Neural progenitor cell (in vitro differentiated cells): ENCODE results near the gene BRSK2. TPM values are rescaled to one million over a fixed set of nuclear protein-coding genes. Genes with fewer than 3 reads are reported as not detected.

ENCODE experiments used
- DNase-seq: peaks from one replicate; pipeline ENCODE4 v3.0.0-alpha.2; 2016; ENCODE audit warnings: low spot score
- H2AFZ ChIP-seq: fragments of 200-600 bp; sonication (generic); replicated peaks from 2 replicates; pipeline ENCODE4 v1.6.1; 2016; ENCODE audit warnings: antibody characterized with exemption
- H3F3A ChIP-seq: fragments of 200-600 bp; sonication (generic); 2 replicates; pipeline ENCODE4 v1.6.1; 2016; ENCODE audit warnings: antibody characterized with exemption, low read depth
- H3K27ac ChIP-seq: fragments of 200-600 bp; sonication (generic); 2 replicates; pipeline ENCODE4 v1.5.1; 2016; ENCODE audit warnings: mild to moderate bottlenecking
- H3K27me3 ChIP-seq: fragments of 200-600 bp; sonication (generic); 2 replicates; pipeline ENCODE4 v1.6.1; 2016; ENCODE audit warnings: mild to moderate bottlenecking, moderate library complexity
- H3K36me3 ChIP-seq: fragments of 200-600 bp; sonication (generic); 2 replicates; pipeline ENCODE4 v1.5.1; 2016
- H3K4me1 ChIP-seq: fragments of 200-600 bp; sonication (generic); 2 replicates; pipeline ENCODE4 v1.6.1; 2016; ENCODE audit warnings: mixed run types
- H3K4me2 ChIP-seq: fragments of 200-600 bp; sonication (generic); 2 replicates; pipeline ENCODE4 v1.6.1; 2016
- H3K4me3 ChIP-seq: fragments of 200-600 bp; sonication (generic); 2 replicates; pipeline ENCODE4 v1.5.1; 2016
- H3K79me2 ChIP-seq: fragments of 200-600 bp; sonication (generic); 2 replicates; pipeline ENCODE4 v1.6.1; 2016; ENCODE audit warnings: low read depth
- H3K9ac ChIP-seq: fragments of 200-600 bp; sonication (generic); 2 replicates; pipeline ENCODE4 v1.6.1; 2016
- H3K9me3 ChIP-seq: fragments of 200-600 bp; sonication (generic); 2 replicates; pipeline ENCODE4 v1.5.1; 2016; ENCODE audit warnings: low read depth
- H4K20me1 ChIP-seq: fragments of 200-600 bp; sonication (generic); 2 replicates; pipeline ENCODE4 v1.6.1; 2016; ENCODE audit warnings: low read depth
- H3K27ac Mint-ChIP-seq: 3 replicates; pipeline ENCODE4 v1.8.0; 2021; ENCODE audit warnings: mixed read lengths
- H3K27me3 Mint-ChIP-seq: 2 replicates; pipeline ENCODE4 v1.8.0; 2022; ENCODE audit warnings: low read depth, mild to moderate bottlenecking, inconsistent platforms, moderate library complexity, mixed read lengths; ENCODE audit not compliant: insufficient read depth
- H3K36me3 Mint-ChIP-seq: 3 replicates; pipeline ENCODE4 v1.8.0; 2021; ENCODE audit warnings: mixed read lengths
- H3K4me1 Mint-ChIP-seq: 3 replicates; pipeline ENCODE4 v1.8.0; 2021; ENCODE audit warnings: mixed read lengths
- H3K4me3 Mint-ChIP-seq: 3 replicates; pipeline ENCODE4 v1.8.0; 2021; ENCODE audit warnings: mild to moderate bottlenecking, moderate library complexity, mixed read lengths
- H3K9me3 Mint-ChIP-seq: 3 replicates; pipeline ENCODE4 v1.8.0; 2020; ENCODE audit warnings: mixed read lengths
- EZH2 ChIP-seq: fragments of 200-600 bp; sonication (generic); IDR thresholded peaks from 2 replicates; pipeline ENCODE4 v1.6.1; 2017; ENCODE audit warnings: antibody characterized with exemption, mild to moderate bottlenecking, moderate library complexity
- EZH2phosphoT487 ChIP-seq: fragments of 200-600 bp; sonication (generic); IDR thresholded peaks from 2 replicates; pipeline ENCODE4 v1.6.1; 2017; ENCODE audit warnings: antibody characterized with exemption
- total RNA-seq: library from RNA; depleted of rRNA; stranded (reverse); fragments of >200 nt; gene quantifications from 2 replicates; pipeline ENCODE4 v1.2.3, GENCODE V29; 2015; ENCODE audit warnings: low replicate concordance
- TF ChIP-seq, protein P1 (sequence below): fragments of 200-600 bp; sonication (generic); IDR thresholded peaks from 2 replicates; pipeline ENCODE4 v1.5.1; 2017; ENCODE audit warnings: antibody characterized with exemption, mild to moderate bottlenecking

BRSK2 gene
- total RNA-seq, 1 donor from 2014 or later, result 8.2 TPM

DNA sequence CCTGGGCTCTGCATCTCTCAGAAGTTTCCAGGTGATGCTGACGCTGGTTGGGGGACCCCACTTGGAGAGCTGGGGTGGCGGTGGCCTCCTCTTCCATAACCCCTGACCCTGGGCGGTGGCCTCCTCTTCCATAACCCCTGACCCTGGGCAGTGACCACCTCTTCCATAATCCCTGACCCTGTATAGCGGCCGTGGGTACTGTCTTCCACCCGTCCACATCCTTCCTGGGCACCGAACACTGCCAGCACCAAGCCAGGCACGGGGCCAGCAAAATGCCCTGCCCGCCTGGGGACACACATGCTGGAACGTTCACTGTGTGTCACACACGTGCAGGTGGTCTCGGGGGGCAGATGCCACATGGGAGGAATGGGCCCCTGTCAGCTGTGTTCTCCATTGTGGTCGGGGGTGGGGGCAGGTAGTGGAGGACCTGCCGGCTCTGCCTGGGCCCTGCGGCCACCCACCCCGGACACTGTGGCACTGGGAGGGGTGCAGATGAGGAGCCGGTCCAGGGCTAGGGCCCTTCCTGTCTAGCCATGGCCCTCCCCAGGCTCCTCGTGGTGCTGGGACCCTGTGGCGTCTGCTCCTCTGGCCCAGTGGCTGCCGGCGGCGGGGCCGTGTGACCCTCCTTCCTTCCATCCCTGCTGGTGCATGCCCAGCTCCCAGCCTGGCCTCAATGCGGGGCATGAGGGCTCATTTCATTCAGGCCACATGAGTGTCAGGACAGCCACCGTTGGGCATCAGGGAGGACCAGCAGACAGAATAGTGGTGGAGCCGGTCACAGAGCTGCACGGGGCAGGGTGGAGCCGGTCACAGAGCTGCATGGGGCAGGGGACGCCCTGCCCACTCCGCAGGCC is 10.8 kb downstream of the BRSK2 start:
- Histone ChIP-seq H3K4me3 (no peak overlapping the region), H3K4me2 (no peak overlapping the region), H3F3A (no peaks in the 10 kb centered on the region), H3K4me1 (no peaks in the 10 kb centered on the region), H3K9ac (no peak overlapping the region), H2AFZ (no peak overlapping the region), H3K79me2 (no peaks in the 10 kb centered on the region), H3K27me3 (no peaks in the 10 kb centered on the region), H3K27ac (no peak overlapping the region), H3K9me3 (no peaks in the 10 kb centered on the region), H3K36me3 (no peaks in the 10 kb centered on the region), H4K20me1 (peaks cover 90% of the 10 kb centered on the region)
- Mint-ChIP-seq H3K27me3 (peaks cover 2% of the 10 kb centered on the region), H3K4me1 (peaks cover 12% of the 10 kb centered on the region), H3K4me3 (no peak overlapping the region), H3K9me3 (no peaks in the 10 kb centered on the region), H3K36me3 (no peaks in the 10 kb centered on the region), H3K27ac (no peak overlapping the region)
- TF ChIP-seq, protein P1, sequence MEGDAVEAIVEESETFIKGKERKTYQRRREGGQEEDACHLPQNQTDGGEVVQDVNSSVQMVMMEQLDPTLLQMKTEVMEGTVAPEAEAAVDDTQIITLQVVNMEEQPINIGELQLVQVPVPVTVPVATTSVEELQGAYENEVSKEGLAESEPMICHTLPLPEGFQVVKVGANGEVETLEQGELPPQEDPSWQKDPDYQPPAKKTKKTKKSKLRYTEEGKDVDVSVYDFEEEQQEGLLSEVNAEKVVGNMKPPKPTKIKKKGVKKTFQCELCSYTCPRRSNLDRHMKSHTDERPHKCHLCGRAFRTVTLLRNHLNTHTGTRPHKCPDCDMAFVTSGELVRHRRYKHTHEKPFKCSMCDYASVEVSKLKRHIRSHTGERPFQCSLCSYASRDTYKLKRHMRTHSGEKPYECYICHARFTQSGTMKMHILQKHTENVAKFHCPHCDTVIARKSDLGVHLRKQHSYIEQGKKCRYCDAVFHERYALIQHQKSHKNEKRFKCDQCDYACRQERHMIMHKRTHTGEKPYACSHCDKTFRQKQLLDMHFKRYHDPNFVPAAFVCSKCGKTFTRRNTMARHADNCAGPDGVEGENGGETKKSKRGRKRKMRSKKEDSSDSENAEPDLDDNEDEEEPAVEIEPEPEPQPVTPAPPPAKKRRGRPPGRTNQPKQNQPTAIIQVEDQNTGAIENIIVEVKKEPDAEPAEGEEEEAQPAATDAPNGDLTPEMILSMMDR, result no peak
- TF ChIP-seq EZH2, result no peak
- no peak for TF ChIP-seq EZH2phosphoT487
- DNase-seq, result no peak

DNA sequence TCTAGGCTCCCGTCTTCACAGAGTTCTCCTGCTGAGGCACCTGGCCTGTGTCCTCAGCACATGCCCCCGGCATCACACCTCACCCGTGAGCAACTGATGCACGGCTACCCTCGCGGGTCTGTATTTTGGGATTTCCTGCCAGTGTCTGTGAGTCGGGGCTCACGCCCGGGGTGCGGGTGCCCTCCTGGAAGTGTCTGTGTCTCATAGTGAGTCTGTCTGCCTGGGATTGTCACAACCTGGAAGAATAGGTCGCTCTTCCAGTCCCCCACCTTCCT is 11.4 kb downstream of the BRSK2 start:
- no peaks in the 10 kb centered on the region for H3K9me3 ChIP-seq
- no peak overlapping the region for H3K4me3 Mint-ChIP-seq
- no peak overlapping the region for H3K9ac ChIP-seq
- H3K4me2 ChIP-seq, result no peak overlapping the region
- H4K20me1 ChIP-seq, result peaks cover 91% of the 10 kb centered on the region
- no peak overlapping the region for H3K4me3 ChIP-seq
- H3K4me1 Mint-ChIP-seq, result peaks cover 12% of the 10 kb centered on the region
- H3K9me3 Mint-ChIP-seq, result no peaks in the 10 kb centered on the region
- no peaks in the 10 kb centered on the region for H3F3A ChIP-seq
- H3K27me3 Mint-ChIP-seq, result peaks cover 2% of the 10 kb centered on the region
- H3K36me3 ChIP-seq, result no peaks in the 10 kb centered on the region
- H3K27ac ChIP-seq, result no peak overlapping the region
- no peaks in the 10 kb centered on the region for H3K27me3 ChIP-seq
- H3K27ac Mint-ChIP-seq, result no peak overlapping the region
- no peak overlapping the region for H2AFZ ChIP-seq
- DNase-seq, result no peak
- H3K79me2 ChIP-seq, result no peaks in the 10 kb centered on the region
- no peaks in the 10 kb centered on the region for H3K4me1 ChIP-seq
- TF ChIP-seq EZH2 (no peak), EZH2phosphoT487 (no peak)
- TF ChIP-seq, protein P1, result no peak
- H3K36me3 Mint-ChIP-seq, result no peaks in the 10 kb centered on the region

- Histone ChIP-seq H2AFZ (no peak overlapping the region), H3F3A (no peaks in the 10 kb centered on the region), H3K9ac (no peak overlapping the region), H3K36me3 (no peaks in the 10 kb centered on the region), H3K79me2 (no peaks in the 10 kb centered on the region), H3K9me3 (no peaks in the 10 kb centered on the region), H3K4me1 (no peaks in the 10 kb centered on the region), H3K27ac (no peak overlapping the region), H3K27me3 (no peaks in the 10 kb centered on the region), H4K20me1 (peaks cover 89% of the 10 kb centered on the region), H3K4me2 (no peak overlapping the region), H3K4me3 (no peak overlapping the region)
- Mint-ChIP-seq H3K9me3 (no peaks in the 10 kb centered on the region), H3K4me3 (no peak overlapping the region), H3K4me1 (peaks cover 12% of the 10 kb centered on the region), H3K27me3 (peaks cover 2% of the 10 kb centered on the region), H3K36me3 (no peaks in the 10 kb centered on the region), H3K27ac (no peak overlapping the region)
- DNase-seq, result peak; percentile 93
- TF ChIP-seq, protein P1, result no peak
- no peak for TF ChIP-seq EZH2
- no peak for TF ChIP-seq EZH2phosphoT487
Observed at GRCh38 chr11:1401656-1402221, 12.0 kb downstream of the BRSK2 start.
